Measurements from ENCODE around the gene WSB1.
"Not testable (repeated sequence)": the region's sequence is repeated elsewhere in the genome, so short reads cannot be mapped to it uniquely, and the experiment has no call there.

Gene WSB1

DNA sequence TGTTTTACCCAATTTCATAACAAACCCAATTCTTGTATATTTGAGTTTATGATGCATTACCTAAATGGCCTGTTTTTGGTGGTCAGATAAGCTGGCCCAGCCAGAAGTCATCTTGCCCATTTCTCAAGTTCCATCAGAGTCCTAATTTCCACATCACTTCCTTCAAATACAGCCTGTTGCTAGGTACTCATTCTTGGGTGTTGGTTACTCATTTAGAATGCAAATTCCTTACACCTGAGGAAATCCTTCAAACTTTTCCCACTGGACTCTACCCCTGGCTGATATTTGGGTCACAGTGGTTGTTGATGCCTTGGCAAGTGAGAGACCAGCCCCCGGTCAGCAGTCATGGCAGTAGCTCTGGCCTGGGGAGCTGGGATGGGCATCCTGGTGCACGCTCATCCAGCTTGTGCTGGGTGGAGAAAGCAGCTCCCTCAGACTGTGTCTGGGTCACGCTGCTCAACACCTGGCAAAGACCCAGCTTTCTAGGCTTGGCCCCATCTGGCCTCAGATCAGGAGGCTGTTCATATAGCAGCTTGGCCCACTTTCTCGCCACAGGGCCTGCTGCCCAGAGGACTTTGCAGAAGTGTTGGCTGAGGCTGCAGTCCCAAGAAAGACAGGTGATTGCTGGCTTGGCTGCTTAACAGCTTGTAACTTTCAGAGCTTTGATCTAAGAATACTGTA, 25.8 kb downstream of the WSB1 start:
- no peak for DNase-seq

DNA sequence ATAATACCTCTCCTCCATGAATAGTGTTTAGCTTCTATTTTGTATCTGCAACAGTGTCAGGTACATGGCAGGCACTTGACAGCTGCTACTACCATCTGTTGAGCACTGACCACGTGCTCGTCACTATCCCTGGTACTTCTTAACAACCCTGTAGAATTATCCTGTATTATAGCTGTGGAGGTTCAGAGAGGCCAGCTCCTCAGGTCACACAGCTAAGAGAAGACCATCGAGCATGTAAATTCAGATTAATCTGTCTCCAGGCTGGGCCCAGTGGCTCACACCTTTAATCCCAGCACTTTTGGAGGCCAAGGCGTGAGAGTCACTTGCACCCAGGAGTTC, 26.3 kb downstream of the WSB1 start:
- DNase-seq: no peak

DNA sequence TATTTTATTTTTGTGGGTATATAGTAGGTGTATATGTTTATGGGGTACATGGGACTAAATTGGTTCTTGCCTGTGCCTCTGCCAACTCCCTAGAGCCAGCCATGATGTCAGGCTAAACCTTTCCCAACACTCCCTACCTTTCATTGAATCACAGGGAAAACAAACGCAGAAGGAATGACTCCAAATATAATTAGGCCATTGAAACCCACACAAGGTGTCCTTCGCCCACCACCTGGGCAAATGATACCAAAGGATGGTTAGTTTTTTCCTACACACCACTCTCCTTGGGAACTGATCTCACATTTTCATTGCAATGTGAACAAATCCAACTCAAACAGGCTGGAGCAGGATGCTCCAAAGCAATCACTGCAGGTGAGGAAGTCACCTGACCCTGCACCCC, 27.5 kb downstream of the WSB1 start:
- DNase-seq: peak; percentile 25

DNA sequence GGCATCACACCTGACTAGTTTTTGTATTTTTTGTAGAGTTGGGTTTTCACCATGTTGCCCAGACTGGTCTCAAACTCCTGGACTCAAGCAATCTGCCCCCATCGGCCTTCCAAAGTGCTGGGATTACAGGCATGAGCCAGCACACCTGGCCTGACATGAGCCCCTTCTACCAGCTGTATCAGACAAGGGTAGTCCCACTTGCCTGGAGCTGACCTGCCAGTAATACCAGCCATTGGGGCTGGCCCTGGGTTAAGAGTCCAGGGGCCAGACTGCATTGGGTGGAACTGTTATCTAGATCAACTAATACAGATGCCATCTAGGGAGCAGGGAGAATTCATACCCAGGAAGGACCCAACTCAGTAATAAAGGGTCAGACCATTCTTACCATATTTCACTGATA, 28.1 kb downstream of the WSB1 start:
- no peak for DNase-seq

DNA sequence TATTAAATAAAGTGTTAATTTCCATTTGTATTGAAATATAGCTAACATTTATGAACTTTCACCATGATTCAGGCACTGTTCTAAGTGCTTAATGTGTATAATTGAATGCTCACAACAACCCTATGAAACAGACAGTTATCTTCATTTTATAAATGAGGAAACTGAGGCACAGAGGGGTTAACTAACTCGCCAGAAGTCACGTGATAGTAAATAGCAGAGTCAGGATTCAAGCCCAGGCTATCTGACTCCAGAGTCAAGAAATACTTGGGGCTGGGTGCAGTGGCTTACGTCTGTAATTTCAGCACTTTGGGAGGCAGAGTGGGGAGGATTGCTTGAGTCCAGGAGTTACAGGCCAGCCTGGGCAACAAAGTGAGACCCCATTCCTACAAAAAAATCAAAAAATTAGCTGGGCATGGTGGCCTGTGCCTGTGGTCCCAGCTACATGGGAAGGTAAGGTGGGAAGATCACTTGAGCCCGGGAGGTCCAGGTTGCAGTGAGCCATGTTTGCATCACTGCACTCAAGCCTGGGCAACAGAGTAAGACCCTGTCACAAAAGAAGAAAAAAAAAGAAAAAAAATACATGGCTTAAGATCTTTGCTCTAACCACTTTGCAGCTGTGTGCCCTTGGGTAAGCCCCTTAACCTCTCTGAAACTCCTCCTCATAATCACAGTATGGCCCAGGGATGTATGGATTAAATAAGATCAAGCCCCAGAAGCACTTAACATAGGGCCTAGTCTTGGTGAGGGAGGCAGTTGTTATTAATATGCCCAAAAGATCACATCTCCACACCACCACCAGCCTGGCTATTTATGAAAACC, 29.0 kb downstream of the WSB1 start:
- no peak for DNase-seq

DNA sequence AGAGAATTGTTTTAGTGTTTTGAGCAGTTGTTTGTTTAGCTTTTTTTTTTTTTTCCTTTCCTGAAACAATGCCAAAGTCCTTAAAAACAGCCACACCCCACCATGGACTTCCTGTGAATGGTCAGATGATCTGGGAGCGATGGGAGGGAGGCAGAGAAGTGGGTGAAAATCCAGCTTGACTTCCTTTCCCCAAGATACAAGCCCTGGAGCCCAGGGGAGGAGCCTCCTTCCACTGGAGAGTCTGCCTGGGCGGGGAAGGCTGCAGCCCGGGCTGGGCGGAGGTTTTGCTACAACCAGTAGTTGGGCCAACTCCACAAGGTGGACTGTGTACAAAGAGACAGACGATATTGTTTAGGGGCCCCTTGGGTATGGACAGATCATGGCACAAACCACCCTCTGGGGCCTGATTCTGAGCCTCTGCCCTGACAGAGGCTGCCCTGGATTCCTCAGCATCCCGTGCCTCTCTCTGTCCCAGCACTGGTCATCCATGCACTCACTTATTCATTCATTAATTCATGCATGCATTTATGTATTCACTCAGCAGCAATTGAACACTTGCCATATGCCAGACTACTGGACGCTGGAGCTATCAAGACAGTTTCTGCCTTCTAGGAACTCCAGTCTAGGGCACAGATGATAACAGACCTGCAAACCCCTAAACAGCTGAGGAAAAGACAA, 29.8 kb downstream of the WSB1 start:
- DNase-seq: peak; percentile 35

DNA sequence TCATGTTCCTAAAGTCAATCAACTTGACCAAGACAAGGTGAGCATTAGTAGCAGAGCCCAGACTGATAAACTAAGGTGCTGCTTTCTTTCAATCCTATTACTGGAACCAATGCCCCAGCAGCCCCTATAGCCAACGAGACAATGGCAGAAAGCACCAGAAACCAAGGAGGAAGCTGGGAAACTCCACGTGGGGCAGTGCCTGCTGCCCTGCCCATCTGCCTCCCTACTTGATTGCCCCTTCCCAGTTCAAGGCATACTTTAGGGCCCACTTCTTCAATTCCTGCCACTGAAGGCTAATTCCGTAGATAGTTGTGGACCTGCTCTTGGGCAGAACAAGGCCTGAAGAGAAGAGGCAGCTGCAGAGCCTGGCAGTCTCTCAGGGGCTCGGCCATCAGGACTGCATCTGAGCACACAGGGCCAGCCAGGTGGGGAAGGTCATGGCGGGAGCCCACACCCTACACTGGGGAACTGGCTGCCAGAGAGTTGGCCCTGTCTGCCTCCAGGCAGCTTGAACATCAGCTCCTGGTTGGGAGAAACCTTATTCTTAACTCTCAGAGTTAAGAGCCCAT, 30.9 kb downstream of the WSB1 start:
- no peak for DNase-seq

DNA sequence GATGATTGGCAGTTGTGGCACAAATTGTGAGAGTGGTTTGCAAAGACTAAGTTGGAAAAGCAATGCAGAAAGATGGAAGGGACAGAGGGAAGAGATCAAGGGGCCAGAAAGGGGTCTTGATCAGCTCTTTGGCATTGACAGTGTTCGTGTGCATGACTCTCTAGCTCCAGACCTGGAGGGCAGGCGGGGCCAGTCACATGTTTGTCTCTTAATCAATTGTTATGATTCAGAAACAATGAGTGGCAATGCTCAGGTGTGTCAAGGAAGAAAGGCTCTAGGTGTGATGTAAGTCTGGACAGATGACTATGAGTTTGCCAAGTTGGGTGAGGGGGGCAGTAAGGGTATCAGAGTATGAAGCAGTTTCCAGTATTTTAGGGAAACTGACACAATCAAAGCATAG, 32.1 kb downstream of the WSB1 start:
- no peak for DNase-seq

DNA sequence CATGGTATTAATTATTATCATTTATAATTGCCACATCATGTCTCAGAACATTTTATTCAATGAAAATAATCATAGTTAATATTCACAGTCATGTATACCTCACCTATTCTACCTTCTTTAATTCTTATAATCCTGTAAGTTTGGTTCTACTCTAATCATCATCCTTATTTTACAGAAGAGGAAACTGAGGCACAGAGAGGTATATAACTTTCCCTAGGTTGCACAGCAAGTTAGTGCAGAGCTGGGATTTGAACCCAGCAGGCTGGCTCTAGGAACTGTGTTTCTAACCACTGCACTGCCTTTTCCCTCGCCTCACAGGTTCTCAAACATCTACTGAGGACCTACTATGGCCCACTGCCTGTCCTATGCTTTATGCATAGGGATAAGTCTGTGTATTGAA, 32.7 kb downstream of the WSB1 start:
- no peak for DNase-seq

DNA sequence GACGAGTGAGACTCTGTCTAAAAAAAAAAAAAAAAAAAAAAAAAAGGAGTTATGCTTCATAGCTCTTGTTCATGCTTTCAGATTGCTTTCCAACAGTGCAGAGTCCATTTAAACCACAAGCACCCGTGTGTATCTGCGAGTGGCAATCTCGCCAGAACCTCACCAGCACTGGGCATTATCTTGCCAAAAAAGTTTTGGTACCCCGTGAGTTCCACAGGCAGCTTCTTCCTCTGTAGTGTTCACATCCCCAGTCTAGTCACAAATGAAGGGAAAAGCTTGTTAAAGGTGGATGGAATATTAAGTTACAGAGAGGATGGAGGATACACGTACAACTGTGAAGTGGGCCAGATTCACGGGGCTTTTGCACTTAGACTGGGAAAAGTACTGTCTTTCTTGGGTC, 33.5 kb downstream of the WSB1 start:
- DNase-seq: no peak

DNA sequence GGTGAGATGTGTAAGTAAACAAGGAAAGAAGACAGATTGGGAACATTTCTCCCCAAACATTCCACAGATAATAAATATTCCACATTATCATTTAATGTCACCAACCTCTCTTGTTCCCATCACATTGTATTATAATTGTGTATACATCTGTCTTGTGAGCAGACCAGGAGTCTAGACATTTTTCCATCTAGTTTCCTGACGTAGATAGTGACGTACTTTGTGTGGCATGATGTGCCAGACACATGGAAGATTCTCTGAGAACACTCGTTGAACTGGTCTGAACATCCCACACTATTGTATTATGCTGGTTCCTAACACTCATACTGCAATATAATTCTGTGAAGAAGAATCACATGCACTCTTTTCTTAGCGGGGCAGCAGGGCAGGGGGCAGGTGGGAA, 34.0 kb downstream of the WSB1 start:
- DNase-seq: no peak

DNA sequence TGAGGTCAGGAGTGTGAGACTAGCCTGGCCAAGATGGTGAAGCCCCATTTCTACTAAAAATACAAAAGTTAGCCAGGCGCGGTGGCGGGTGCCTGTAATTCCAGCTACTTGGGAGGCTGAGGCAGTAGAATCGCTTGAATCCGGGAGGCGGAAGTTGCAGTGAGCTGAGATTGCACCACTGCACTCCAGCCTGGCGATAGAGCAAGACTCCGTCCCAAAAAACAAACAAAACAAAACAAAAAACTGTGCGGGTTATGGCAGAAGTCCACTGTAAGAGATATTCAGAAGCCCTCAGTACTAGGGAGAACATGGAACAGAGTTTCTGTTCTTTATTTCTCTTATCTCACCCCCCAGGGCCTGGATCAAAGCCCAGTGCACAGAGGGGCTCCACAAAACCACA, 34.8 kb downstream of the WSB1 start:
- DNase-seq: not testable (repeated sequence)

DNA sequence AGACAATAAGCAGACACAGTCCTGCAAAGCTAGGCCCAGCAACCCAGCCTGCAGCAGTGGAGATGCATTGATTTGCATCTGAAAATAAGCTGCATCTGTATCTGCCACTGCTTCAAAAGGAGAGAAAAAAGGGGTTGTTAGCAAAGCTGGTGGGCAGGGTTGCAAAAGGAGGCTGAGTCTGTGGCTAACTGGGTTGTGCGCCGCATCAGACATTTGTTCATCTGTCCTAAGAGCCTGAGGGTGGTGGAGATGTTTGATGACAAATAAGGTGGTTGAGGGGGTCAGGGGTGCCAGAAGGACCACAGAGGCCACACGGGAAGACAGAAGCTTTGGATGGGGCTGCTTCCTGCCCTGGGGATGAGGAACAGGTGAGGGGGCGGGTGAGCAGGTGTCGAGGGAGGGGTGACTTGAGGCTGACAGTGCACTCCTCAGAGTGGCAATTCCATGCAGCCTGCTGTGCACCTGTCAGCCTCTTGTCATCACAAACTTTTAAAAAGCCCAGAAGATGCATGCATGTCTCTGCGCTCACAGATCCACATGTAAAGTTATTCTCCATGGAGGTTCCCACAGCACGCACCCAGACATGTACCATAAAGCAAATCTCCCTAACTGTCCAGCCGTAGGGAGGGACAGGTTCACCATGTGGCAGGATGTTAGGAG, 35.4 kb downstream of the WSB1 start:
- no peak for DNase-seq

DNA sequence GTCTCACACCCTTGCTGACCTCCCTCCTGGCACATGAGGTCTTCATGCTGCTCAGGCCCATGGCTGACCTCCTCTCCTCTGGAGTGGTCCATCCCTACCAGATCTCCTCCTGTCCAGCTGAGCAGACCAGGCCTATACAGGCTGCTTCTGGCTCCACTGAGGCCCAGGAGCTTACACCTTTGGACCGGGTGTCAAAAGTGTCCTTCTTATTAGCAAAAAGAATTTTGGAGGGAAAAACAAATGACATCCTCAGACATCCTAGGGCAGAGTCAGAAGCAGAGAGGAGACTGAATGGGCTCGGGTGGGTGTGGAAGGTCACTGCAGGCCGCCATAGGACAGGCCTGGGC, 38.1 kb downstream of the WSB1 start:
- no peak for DNase-seq

DNA sequence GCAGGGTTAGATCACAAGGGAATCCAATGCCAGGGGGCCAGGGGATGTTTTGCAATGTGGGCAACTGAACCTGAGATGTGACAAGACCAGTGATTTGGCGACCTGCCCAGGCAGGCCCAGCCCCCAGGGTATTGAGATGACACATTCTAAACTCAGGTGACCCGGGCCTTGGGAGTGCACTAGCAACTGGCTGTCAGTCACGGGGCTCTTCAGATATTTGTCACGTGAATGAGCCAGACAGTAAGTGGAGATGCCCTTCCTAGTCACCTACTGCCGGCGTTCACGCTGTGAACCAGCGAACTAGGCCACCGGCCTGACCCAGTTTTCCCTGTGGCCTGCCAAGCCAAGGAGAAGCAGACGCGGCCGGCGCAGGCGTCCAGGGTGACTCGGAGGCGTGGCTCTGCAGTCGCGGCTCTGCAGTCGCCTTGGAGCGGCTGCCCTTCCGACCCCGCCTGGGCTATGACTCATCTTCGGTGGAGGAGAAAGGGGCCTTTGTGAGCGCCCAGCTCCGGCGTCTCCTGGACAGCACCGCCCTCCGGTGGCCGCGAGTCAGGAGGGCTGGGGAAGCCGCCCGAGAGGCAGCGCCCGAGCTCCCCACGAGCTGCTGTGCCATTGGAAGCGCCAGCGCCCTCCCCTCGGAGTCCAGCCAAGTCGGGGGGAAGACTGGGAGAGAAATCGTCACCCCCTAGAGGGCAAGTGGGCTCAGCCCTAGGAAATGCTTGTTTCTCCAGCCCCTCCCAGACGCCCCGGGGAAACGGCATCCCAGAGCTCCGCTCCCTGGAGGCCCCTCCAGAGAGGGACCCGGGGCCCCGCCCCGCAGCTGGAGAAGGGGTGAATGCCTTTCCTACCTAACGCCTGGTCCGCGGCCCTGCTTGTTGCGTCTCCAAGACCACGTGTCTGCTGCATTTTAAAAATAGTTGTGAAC, 38.8 kb downstream of the WSB1 start:
- DNase-seq: peak; percentile 93

DNA sequence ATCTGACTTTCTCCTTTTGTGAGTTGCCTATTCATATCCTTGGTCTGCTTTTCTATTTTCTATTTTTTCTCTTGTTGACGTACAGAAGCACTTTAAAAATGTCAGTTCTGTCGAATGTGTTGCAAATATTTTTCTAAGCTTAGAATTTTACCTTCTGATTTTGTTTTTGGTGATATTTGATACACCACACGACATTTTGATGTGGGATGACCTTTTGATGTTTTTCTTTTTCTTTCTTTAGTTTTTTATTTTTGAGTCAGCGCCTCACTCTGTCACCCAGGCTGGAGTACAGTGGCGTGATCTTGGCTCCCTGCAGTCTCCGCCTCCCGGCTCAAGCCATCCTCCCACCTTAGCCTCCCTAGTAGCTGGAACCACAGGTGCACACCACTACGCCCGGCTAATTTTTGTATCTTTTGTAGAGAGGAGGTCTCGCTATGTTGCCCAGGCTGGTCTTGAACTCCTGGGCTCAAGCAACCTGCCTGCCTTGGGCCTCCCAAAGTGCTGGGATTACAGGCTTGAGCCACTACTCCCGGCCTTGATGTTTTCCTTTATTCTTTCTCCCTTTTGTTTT, 39.6 kb downstream of the WSB1 start:
- no peak for DNase-seq

DNA sequence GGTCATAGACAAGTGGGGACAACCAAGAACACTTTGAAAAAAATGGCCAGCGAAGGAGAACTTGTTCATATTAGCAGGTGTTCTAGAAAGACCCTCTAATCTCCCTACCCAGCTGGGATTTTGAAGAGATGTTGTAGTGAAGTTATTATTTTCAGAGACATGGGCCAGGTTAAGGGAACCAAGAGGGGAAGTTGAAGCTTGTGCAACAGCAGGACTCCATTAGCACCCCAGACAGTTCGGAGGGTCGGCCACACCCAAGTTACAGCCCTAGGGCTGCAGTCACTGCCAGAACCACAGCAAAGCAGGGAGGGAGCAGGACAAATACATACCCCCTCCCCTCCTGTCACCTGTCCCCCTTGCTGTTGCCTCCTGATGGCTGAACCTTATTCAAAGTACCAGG, 42.3 kb downstream of the WSB1 start:
- no peak for DNase-seq

DNA sequence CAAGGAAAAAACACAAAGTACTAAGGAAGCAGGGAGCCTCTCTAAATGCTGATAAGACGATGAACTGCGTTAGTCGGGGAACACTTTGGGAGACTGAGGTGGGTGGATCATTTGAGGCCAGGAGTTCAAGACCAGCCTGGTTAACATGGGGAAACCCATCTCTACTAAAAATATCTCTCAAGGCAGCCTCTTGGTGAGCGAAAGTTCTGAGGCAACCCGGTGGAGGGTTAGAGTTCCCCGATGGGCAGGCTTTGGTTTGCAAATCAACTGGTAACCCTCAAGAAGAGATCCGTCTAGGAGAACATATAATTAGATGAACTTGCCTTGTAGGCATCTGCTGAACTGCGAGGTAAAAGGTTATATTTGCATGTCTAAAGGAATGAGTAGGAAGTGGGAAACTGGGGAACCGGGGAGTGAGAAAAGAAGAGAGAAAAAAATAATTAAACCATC, 44.6 kb downstream of the WSB1 start:
- no peak for DNase-seq

DNA sequence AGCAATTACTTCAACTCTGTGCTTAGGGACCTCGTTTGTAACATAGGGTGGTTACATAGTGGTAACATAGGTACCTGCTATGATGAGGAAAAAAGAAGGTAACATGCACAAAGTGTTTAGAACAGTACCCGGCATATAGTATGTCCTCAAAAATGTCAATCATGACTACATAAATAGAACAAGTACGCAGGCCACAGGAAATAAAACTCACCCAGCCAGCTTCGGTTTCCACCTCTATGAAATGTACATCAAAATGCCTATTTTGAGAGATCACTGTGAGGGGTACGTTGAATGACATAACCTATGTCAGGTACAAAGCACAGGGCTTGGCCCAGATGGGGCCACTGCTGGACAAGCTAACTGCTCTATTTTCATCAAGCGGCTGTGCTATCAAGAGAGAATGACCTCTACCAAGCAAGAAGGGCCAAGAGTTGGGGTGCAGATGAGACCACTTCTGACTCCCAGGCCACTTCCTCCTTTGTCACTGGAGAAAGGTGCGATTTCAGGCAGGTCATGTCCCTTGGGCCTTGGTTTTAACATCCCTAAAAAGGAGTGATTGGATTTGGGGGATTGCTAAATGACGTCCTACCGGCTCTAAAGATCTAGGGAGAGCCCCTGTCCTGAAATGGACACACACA, 45.4 kb downstream of the WSB1 start:
- DNase-seq: no peak

DNA sequence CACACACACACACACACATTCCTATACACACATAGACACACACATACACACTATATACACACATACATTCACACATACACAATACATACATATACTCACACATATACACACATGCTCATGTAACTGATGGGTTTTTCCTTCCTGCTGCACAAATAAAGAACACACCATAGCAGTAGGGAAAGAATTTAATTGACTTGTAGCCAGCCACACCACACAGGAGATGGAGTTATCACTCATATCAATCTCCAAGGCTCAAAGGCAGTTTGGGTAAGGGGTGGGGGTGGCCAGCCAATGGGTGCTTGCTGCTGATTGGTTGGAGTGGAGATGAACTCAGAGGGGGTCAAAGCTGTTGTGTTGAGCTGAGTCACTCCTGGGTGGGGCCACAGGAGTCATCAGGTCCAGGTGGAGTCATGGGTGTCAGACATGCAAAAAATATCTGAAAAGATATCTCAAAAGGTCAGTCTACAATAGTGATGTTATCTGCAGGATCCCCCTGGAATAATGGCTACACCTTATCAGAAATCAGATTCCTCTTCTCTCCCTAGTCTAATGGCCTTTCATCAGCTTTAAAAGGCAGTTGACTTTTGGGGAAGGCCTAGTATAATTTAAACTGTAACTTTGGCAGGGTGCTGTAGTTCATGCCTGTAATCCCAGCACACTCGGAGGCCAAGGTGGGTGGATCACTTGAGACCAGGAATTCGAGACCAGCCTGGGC, 46.1 kb downstream of the WSB1 start:
- DNase-seq: no peak

DNA sequence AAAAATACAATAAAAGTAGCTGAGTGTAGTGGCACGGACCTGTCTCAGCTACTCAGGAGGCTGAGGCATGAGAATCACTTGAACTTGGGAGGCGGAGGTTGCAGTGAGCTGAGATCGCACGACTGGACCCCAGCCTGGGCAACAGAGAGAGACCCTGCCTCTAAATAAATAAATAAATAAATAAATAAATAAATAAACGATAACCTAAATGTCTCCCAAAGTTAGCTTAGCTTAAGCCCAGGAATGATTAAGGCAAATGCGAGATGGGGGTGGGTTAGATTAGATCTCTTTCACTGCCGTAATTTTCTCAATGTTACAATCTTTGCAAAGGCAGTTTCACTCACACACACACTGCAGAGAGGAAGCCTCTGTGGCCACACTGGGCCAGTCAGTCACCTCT, 46.7 kb downstream of the WSB1 start:
- DNase-seq: no peak
